BJ (cell line): ENCODE data around the gene CDR2. TPM values are rescaled to one million over a fixed set of nuclear protein-coding genes. Genes with fewer than 3 reads are reported as not detected.

ENCODE experiments used
- CTCF ChIA-PET: fragments of 350-600 bp; formaldehyde crosslinking; extraction: SDS; loops from one replicate; lab custom pipeline; 2021; ENCODE audit warnings: antibody characterized with exemption, inconsistent platforms; lab: Yijun Ruan, JAX
- POLR2A ChIA-PET: fragments of 300-600 bp; sonication (Branson Sonifier 250); formaldehyde crosslinking; extraction: SDS; loops from one replicate; lab custom pipeline; 2021; ENCODE audit warnings: antibody characterized with exemption; lab: Charles Lee
- DNase-seq: peaks from one replicate; pipeline ENCODE4 v3.0.0-alpha.2; 2011; ENCODE audit warnings: low read depth
- H3K27me3 ChIP-seq: 2 replicates; pipeline ENCODE4 v1.6.0; 2011; ENCODE audit warnings: low read length; ENCODE audit not compliant: control insufficient read depth, insufficient read depth
- H3K36me3 ChIP-seq: 2 replicates; pipeline ENCODE4 v1.5.1; 2011; ENCODE audit warnings: low read length; ENCODE audit not compliant: control insufficient read depth, insufficient read depth
- H3K4me3 ChIP-seq: 2 replicates; pipeline ENCODE4 v1.5.1; 2011; ENCODE audit warnings: low read depth, mild to moderate bottlenecking, control low read depth, low read length
- polyA plus RNA-seq: library from polyadenylated mRNA; depleted of rRNA; stranded (reverse); fragments of >200 nt; gene quantifications from 2 replicates; pipeline ENCODE4 v1.2.3, GENCODE V29; 2011
- TF ChIP-seq, protein P1 (sequence below): IDR thresholded peaks from 2 replicates; pipeline ENCODE4 v1.5.1; 2011; ENCODE audit warnings: low read depth, mild to moderate bottlenecking, control low read depth, inconsistent platforms, low read length, moderate library complexity; ENCODE audit not compliant: insufficient read depth

CDR2 gene
- polyA plus RNA-seq, 1 experiment = 41.5 TPM

DNA sequence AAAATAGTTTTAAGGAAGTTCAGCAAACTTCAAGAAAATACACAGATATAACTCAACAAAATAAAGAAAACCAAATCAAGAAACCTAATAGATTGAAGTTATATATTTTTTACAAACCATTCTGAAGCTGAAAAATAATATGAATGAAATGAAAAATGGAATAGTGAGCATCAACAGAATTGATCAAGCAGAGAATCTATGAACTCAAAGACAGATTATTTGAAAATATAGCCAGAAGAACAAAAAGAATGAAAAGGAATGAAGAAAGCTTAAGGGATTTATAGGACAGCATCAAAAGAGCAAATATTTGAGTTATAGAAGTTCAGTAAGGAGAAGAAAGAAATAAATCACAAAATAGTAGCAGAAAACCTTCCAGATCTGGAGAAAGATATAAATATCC is 37.8 kb downstream of the CDR2 start:
- H3K27me3 ChIP-seq = no peaks in the 10 kb centered on the region
- DNase-seq = no peak
- TF ChIP-seq, protein P1, sequence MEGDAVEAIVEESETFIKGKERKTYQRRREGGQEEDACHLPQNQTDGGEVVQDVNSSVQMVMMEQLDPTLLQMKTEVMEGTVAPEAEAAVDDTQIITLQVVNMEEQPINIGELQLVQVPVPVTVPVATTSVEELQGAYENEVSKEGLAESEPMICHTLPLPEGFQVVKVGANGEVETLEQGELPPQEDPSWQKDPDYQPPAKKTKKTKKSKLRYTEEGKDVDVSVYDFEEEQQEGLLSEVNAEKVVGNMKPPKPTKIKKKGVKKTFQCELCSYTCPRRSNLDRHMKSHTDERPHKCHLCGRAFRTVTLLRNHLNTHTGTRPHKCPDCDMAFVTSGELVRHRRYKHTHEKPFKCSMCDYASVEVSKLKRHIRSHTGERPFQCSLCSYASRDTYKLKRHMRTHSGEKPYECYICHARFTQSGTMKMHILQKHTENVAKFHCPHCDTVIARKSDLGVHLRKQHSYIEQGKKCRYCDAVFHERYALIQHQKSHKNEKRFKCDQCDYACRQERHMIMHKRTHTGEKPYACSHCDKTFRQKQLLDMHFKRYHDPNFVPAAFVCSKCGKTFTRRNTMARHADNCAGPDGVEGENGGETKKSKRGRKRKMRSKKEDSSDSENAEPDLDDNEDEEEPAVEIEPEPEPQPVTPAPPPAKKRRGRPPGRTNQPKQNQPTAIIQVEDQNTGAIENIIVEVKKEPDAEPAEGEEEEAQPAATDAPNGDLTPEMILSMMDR = no peak
- no peak overlapping the region for H3K4me3 ChIP-seq
- H3K36me3 ChIP-seq = peaks cover 12% of the 10 kb centered on the region
- CTCF ChIA-PET = interaction anchor here (0.5 to 1.0 kb wide), 2 partner anchors 17 to 58 kb away, joined by 3 read pairs; no protein-coding TSS in a partner anchor
- POLR2A ChIA-PET = interaction anchor here (0.6 kb wide), 1 partner anchor 205 kb away, joined by 5 read pairs; no protein-coding TSS in a partner anchor

DNA sequence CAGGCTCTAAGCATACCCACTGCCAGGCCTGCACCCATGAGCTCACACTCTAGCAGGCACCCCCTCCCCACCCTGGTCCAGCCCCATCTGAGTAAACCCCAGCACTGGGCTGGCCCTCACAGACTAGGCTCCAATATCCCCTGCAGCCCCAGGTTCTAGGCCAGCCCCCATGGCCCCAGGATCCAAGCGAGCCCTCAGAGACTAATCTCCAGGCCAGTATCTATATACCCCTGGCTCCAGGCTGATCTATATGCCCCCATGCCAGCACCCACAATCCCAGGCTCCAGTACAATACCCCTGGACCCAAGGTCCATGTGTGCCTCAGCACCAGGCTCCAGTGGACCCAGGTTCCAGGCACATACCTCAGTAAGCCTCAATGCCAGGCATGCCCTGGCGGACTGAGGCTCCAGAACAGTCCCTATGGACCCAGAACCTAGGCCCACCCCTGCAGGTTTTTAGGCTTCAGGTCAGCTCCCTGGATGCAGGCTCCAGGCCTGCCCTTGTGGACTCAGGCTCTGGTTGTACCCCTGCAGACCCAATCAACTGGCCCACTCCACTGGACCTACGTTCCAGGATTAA is 38.7 kb downstream of the CDR2 start:
- no peak overlapping the region for H3K4me3 ChIP-seq
- no peaks in the 10 kb centered on the region for H3K27me3 ChIP-seq
- peaks cover 12% of the 10 kb centered on the region for H3K36me3 ChIP-seq
- TF ChIP-seq, protein P1 = no peak
- POLR2A ChIA-PET = interaction anchor here (0.6 kb wide), 1 partner anchor 204 kb away, joined by 5 read pairs; no protein-coding TSS in a partner anchor
- no peak for DNase-seq
- CTCF ChIA-PET = interaction anchor here (1.9 kb wide), 1 partner anchor 17 kb away, joined by 5 read pairs; no protein-coding TSS in a partner anchor

DNA sequence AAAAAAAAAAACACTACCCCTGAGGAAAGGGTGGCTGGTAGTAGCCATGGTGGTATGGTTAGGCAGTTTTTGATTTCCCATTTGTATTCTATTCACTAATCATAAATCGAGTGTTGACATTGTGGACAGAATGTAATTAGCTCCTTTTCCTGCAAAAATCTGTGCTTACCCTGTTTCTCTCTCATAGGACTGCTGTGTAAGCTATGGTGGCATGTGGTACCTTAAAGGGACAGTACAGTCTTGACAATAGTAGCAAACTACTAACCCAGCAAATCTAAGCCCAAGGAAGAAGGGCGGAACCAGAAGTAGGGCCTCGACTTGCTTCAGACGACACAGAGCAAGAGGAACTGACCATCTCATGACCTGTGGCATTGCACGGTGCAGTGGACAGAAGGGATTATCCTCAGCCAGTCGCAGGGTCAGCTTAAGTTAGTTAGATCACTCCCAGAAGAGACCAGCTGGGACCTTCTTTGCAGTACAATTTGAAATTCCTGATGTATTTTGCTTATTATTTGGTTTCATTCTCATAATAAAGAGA is 40.9 kb downstream of the CDR2 start:
- Histone ChIP-seq H3K36me3 (peaks cover 14% of the 10 kb centered on the region), H3K27me3 (no peaks in the 10 kb centered on the region), H3K4me3 (no peak overlapping the region)
- DNase-seq = no peak
- ChIA-PET POLR2A (no interaction called here), CTCF (interaction anchor here (0.7 kb wide), 1 partner anchor 126 kb away, joined by 3 read pairs; no protein-coding TSS in a partner anchor)
- TF ChIP-seq, protein P1 = no peak

DNA sequence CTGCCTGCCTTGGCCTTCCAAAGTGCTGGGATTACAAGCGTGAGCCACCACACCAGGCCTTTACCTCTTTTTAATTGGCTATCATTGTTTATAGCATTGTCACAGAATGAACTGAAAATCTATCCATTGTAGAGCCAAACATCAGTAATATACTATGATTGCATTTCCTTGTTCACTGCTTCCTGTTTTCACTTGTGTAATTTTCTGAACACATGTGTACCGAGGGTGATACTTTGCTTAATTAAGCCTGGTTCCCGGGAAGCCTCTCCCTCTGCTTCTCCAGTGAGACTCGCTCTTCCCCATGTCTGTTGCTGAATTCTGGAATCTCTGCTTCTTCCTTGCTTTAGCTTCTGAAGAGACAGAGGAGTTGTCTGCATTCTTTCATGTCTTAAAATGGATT is 44.1 kb downstream of the CDR2 start:
- peaks cover 21% of the 10 kb centered on the region for H3K36me3 ChIP-seq
- TF ChIP-seq, protein P1 = no peak
- ChIA-PET POLR2A (no interaction called here), CTCF (interaction anchor here (1.9 kb wide), 1 partner anchor 9 kb away, joined by 5 read pairs; no protein-coding TSS in a partner anchor)
- H3K4me3 ChIP-seq = no peak overlapping the region
- DNase-seq = no peak
- no peaks in the 10 kb centered on the region for H3K27me3 ChIP-seq

DNA sequence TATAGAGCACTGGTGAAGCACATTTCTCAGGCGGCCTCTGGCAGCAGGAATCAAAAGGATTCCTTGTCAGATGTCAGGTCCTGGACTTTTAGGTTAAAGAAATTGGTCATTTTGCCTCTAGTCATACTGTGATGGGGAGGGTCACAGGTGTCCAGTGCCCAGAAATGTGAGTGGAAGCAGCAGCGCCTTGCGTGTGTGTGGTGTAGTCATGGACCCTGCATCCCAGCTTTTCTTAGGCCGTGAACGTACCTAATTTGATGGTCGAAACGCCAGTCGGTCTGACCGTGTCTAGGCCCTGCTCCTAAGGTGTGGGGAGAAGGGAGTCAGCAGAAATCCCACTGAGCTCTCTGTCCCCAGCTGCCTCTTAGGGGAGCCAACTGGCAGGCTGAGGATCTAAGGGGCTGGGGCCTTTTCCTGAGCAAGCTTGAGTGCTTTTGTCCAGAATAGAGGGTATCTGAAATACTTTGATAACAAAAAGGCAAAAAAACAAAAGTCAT is 45.2 kb downstream of the CDR2 start:
- DNase-seq = no peak
- ChIA-PET CTCF (interaction anchor here (1.0 to 1.9 kb wide), 3 partner anchors 8 to 21 kb away, joined by 3 to 5 read pairs (median 5); no protein-coding TSS in a partner anchor), POLR2A (no interaction called here)
- Histone ChIP-seq H3K4me3 (no peak overlapping the region), H3K36me3 (peaks cover 29% of the 10 kb centered on the region), H3K27me3 (no peaks in the 10 kb centered on the region)
- TF ChIP-seq, protein P1 = no peak
